Measurements from ENCODE around the gene KREMEN2.

KREMEN2 gene

DNA sequence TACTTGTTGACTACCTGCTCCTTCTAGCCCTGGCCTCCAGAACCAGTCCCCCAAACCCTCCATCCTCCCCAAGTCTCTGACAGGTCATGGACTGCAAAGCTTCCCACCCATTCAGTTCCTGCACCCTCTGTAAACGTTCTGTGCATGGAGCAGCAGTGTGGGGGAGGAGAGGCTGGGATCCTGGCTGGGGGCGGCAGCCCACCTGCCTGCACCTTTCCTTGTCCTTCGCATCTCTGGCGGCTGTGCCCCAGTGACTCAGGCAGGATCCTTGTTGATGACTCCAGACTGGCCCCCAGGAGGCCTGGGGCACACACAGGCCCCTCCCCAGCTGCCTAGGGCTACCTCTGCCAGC lies 17.8 kb downstream of the KREMEN2 start:
- DNase-seq (ENCODE audit: insufficient read length, low spot score) = no peak
- no peak for FAIRE-seq
- TF ChIP-seq SPI1 (IDR thresholded peaks at IDR 0.05; ENCODE audit: low read depth, low read length) (no peak), POLR2AphosphoS5 (IDR thresholded peaks at IDR 0.05; ENCODE audit: low read depth, low read length) (no peak), PAX5 (IDR thresholded peaks at IDR 0.05; ENCODE audit: insufficient read depth, low read length, severe bottlenecking) (no peak), TAF1 (IDR thresholded peaks at IDR 0.05; ENCODE audit: low read depth, low read length) (no peak), POU2F2 (IDR thresholded peaks at IDR 0.05; ENCODE audit: low read depth, low read length) (no peak)

DNA sequence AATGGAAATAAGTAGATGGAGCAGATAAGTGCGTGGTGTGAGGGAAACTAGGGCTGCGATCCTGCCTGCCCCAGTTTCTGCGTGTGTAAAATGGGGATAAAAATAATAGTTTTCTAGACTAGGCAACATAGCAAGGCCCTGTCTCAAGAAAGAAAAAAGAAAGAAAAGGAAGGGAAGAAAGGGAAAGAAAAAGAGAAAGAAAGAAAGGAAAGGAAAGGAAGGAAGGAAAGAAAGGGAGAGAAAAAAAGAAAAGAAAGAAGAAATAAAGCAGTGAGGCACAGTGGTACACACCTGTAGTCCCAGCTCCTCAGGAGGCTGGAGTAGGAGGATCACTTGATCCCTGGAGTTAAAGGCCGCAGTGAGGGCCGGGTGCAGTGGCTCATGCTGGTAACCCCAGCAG lies 18.3 kb downstream of the KREMEN2 start:
- DNase-seq (ENCODE audit: insufficient read length, low spot score) = no peak
- TF ChIP-seq POLR2AphosphoS5 (IDR thresholded peaks at IDR 0.05; ENCODE audit: low read depth, low read length) = no peak
- TF ChIP-seq SPI1 (IDR thresholded peaks at IDR 0.05; ENCODE audit: low read depth, low read length) = no peak
- TF ChIP-seq POLR2A (IDR thresholded peaks at IDR 0.05; ENCODE audit: low read depth, low read length) = no peak
- TF ChIP-seq PAX5 (IDR thresholded peaks at IDR 0.05; ENCODE audit: insufficient read depth, low read length, severe bottlenecking) = no peak
- no peak for TF ChIP-seq POU2F2 (IDR thresholded peaks at IDR 0.05; ENCODE audit: low read depth, low read length)
- TF ChIP-seq TAF1 (IDR thresholded peaks at IDR 0.05; ENCODE audit: low read depth, low read length) = no peak
- FAIRE-seq = no peak

DNA sequence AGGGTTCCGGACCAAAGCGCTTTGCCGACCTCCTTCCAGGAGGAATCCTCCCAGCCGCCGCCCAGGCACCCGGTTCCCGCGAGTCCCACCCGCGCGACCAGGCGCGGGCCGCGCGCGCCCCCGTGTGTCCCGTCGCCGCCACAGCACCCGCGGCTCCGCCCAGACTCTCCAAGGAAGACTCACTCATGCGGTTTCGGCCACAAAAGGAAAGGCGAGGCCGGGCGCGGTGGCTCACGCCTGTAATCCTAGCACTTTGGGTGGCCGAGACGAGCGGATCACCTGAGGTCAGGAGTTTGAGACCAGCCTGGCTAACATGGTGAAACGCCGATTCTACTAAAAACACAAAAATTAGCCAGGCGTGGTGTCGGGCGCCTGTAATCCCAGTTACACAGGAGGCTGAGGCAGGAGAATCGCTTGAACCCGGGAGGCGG lies 19.6 kb downstream of the KREMEN2 start:
- DNase-seq (ENCODE audit: insufficient read length, low spot score) = peak; percentile 92
- TF ChIP-seq PAX5 (IDR thresholded peaks at IDR 0.05; ENCODE audit: insufficient read depth, low read length, severe bottlenecking) (no peak), POLR2A (IDR thresholded peaks at IDR 0.05; ENCODE audit: low read depth, low read length) (no peak), SPI1 (IDR thresholded peaks at IDR 0.05; ENCODE audit: low read depth, low read length) (no peak), TAF1 (IDR thresholded peaks at IDR 0.05; ENCODE audit: low read depth, low read length) (no peak), POLR2AphosphoS5 (IDR thresholded peaks at IDR 0.05; ENCODE audit: low read depth, low read length) (no peak), POU2F2 (IDR thresholded peaks at IDR 0.05; ENCODE audit: low read depth, low read length) (no peak)

DNA sequence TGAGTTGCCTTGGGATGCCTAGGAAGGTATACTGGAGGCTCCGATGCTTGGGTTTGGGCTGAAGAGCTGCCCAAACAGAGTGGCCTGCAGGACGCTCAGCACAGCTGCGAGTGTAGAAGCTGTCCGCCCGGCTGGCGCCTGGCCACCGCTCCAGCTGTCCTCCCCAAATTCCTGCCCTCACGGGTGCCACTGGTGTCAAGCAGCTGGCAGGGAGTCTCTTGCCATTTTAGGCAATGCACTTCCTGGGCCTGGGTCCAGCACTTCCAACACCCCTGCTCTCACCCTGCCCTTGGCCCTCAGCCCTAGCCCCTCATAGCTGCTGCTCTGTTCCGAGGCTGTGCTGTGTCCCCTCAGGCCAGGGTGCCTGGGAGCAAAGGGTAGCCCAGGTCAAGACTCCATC lies 21.4 kb downstream of the KREMEN2 start:
- TF ChIP-seq POU2F2 (IDR thresholded peaks at IDR 0.05; ENCODE audit: low read depth, low read length) (no peak), POLR2AphosphoS5 (IDR thresholded peaks at IDR 0.05; ENCODE audit: low read depth, low read length) (no peak), SPI1 (IDR thresholded peaks at IDR 0.05; ENCODE audit: low read depth, low read length) (no peak), TAF1 (IDR thresholded peaks at IDR 0.05; ENCODE audit: low read depth, low read length) (no peak), POLR2A (IDR thresholded peaks at IDR 0.05; ENCODE audit: low read depth, low read length) (no peak), PAX5 (IDR thresholded peaks at IDR 0.05; ENCODE audit: insufficient read depth, low read length, severe bottlenecking) (no peak)
- no peak for FAIRE-seq
- DNase-seq (ENCODE audit: insufficient read length, low spot score) = no peak

More for the DNA sequence above, 19.6 kb downstream of the KREMEN2 start:
- FAIRE-seq = peak; percentile 40

DNA sequence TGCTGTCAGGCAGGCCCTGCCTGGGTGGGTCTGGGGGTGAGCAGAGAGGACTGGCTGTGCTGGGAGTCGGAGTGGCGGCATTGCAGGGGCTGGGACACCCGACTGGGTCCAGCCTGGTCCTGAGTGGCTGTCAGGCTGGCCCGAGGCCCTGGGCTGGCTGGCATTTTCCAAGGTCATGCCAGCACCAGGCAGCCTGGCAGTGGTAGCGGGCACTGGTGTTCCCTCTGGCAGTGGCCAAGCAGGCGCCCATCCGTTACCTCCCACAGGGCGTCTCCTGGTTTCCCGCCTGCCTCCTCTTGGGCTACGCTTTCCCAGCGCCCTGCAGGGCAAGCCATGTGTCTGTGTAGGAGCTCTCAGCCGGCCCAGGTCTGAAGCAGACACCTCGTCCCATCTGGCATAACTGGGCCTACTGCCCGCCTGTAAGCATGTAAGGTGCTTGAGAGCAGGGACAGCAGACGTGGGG lies 21.8 kb downstream of the KREMEN2 start:
- FAIRE-seq (no peak), DNase-seq (ENCODE audit: insufficient read length, low spot score) (no peak)
- no peak for TF ChIP-seq PAX5 (IDR thresholded peaks at IDR 0.05; ENCODE audit: insufficient read depth, low read length, severe bottlenecking)
- TF ChIP-seq POU2F2 (IDR thresholded peaks at IDR 0.05; ENCODE audit: low read depth, low read length) = no peak
- no peak for TF ChIP-seq TAF1 (IDR thresholded peaks at IDR 0.05; ENCODE audit: low read depth, low read length)
- no peak for TF ChIP-seq POLR2AphosphoS5 (IDR thresholded peaks at IDR 0.05; ENCODE audit: low read depth, low read length)
- TF ChIP-seq SPI1 (IDR thresholded peaks at IDR 0.05; ENCODE audit: low read depth, low read length) = no peak
- no peak for TF ChIP-seq POLR2A (IDR thresholded peaks at IDR 0.05; ENCODE audit: low read depth, low read length)

DNA sequence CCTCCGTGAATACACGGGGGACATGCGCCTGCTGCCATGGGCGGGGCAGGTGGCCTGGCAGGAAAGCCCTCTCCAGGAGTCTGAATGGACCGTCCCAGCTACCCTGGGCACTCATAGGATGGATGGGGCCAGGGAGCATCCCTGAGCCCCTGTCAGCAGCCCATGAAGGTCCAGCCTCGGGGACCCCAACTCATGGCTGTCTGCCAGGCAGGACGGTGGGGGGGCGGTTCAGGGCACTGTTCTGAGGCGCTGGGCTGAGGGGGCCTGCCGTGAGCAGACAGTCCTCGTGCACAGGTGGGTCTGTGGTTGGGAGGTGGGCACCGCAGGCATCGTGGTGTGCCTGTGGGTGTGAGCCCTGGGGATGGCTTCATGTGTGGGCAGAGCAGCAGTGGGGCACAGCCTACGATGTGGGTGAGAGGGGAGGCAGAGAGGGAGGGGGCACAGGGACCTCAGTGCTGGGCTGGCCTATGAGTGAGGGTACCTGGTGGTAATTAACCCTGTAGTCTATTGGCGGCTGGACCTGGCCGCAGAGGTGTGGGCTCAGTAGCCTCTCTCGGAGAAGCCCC lies 22.6 kb downstream of the KREMEN2 start:
- DNase-seq (ENCODE audit: insufficient read length, low spot score) (no peak), FAIRE-seq (no peak)
- TF ChIP-seq POU2F2 (IDR thresholded peaks at IDR 0.05; ENCODE audit: low read depth, low read length) = no peak

DNA sequence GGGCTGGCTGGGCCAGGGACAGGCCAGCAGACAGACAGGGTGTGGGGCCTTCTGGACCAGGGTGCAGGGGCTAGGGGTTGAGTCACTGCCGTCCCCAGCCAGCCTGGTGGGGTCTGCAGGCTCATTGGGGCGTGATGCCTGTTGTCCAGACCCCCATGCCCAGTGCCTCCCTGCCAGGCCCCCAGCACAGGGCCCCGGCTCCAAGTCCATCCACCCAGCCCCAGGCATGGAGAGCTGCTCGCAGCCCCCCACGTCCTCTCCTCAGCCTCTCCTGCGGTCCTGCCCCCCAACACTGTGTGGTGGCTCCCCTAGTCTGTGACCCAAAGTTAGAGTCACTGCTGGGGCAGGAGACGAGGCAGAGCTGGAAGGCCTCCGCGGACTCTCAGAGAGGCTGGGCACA lies 23.2 kb downstream of the KREMEN2 start:
- FAIRE-seq = no peak
- DNase-seq (ENCODE audit: insufficient read length, low spot score) = no peak
- TF ChIP-seq POLR2A (IDR thresholded peaks at IDR 0.05; ENCODE audit: low read depth, low read length) (no peak), POLR2AphosphoS5 (IDR thresholded peaks at IDR 0.05; ENCODE audit: low read depth, low read length) (no peak), PAX5 (IDR thresholded peaks at IDR 0.05; ENCODE audit: insufficient read depth, low read length, severe bottlenecking) (no peak), POU2F2 (IDR thresholded peaks at IDR 0.05; ENCODE audit: low read depth, low read length) (no peak), SPI1 (IDR thresholded peaks at IDR 0.05; ENCODE audit: low read depth, low read length) (no peak), TAF1 (IDR thresholded peaks at IDR 0.05; ENCODE audit: low read depth, low read length) (no peak)

DNA sequence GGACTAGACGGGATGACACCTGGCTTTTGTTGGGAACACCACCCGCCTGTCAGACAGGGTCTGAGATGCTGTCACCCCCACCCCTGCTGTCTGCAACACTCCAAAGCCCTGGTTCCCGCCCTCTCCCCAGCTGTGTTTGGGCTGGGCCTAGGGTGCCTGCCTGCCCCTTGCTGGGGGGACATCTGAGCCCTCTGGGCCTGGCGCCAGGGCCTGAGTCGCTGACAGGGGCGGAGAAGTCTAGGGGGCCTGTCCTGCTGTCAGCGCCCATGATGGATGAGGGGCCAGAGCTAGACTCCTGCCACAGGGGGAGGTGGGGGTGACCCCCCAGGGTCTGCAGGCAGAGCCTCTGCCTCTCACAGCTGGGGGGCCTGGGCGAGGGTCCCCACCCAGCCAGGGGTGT lies 23.8 kb downstream of the KREMEN2 start:
- no peak for DNase-seq (ENCODE audit: insufficient read length, low spot score)
- no peak for FAIRE-seq
- TF ChIP-seq SPI1 (IDR thresholded peaks at IDR 0.05; ENCODE audit: low read depth, low read length) = no peak
- no peak for TF ChIP-seq POU2F2 (IDR thresholded peaks at IDR 0.05; ENCODE audit: low read depth, low read length)
- no peak for TF ChIP-seq PAX5 (IDR thresholded peaks at IDR 0.05; ENCODE audit: insufficient read depth, low read length, severe bottlenecking)
- TF ChIP-seq POLR2A (IDR thresholded peaks at IDR 0.05; ENCODE audit: low read depth, low read length) = no peak
- no peak for TF ChIP-seq TAF1 (IDR thresholded peaks at IDR 0.05; ENCODE audit: low read depth, low read length)
- TF ChIP-seq POLR2AphosphoS5 (IDR thresholded peaks at IDR 0.05; ENCODE audit: low read depth, low read length) = no peak

DNA sequence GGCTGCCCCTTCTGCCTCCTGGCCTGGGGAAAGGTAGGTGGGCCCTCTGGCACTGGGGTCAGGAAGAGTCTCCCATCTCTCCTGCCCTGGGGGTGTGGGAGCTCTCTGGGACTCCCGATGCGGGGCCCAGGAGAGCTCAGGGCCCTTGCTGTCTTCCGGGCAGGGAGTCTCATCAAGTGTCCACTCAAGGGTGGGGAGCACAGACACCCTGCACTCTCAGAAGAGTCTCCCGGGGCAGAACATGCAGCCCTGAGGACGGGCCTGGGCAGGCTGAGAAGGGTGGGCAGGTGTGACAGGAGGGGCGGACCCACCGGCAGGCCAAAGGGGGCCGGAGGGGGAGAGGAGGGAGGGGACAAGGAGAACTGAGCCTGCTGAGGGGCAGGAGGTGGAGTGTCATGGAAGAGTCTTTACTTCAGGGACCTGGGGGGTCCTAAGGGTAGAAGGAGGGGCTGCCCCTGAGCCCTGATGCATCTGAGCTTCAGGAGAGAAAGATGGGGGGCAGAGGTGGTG lies 24.6 kb downstream of the KREMEN2 start:
- no peak for FAIRE-seq
- TF ChIP-seq POLR2AphosphoS5 (IDR thresholded peaks at IDR 0.05; ENCODE audit: low read depth, low read length) = no peak
- TF ChIP-seq TAF1 (IDR thresholded peaks at IDR 0.05; ENCODE audit: low read depth, low read length) = no peak
- no peak for TF ChIP-seq PAX5 (IDR thresholded peaks at IDR 0.05; ENCODE audit: insufficient read depth, low read length, severe bottlenecking)
- TF ChIP-seq SPI1 (IDR thresholded peaks at IDR 0.05; ENCODE audit: low read depth, low read length) = no peak
- no peak for TF ChIP-seq POLR2A (IDR thresholded peaks at IDR 0.05; ENCODE audit: low read depth, low read length)
- no peak for TF ChIP-seq POU2F2 (IDR thresholded peaks at IDR 0.05; ENCODE audit: low read depth, low read length)
- DNase-seq (ENCODE audit: insufficient read length, low spot score) = no peak

DNA sequence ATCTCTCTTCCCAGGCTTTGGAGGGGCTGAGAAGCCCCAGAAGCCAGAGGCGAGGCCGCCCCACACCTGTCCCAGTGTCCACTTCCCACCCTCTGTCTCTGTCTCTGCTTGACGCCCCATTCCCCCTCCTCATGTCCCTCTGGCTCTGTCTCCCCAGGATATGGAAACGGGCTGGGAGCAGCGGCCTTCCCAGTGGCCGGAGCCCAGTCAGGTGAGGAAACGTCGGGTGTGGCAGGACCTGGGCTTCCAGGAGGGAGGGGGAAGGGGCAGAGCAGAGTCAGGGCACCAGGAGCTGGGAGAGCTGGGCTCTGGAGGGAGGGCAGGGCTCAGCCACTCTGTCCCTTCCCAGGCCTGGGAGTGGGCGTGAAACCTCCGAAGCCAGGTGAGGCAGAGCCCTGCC lies 26.8 kb downstream of the KREMEN2 start:
- no peak for DNase-seq (ENCODE audit: insufficient read length, low spot score)
- FAIRE-seq = no peak
- no peak for TF ChIP-seq POLR2A (IDR thresholded peaks at IDR 0.05; ENCODE audit: low read depth, low read length)
- TF ChIP-seq PAX5 (IDR thresholded peaks at IDR 0.05; ENCODE audit: insufficient read depth, low read length, severe bottlenecking) = no peak
- TF ChIP-seq TAF1 (IDR thresholded peaks at IDR 0.05; ENCODE audit: low read depth, low read length) = no peak
- no peak for TF ChIP-seq POLR2AphosphoS5 (IDR thresholded peaks at IDR 0.05; ENCODE audit: low read depth, low read length)
- no peak for TF ChIP-seq POU2F2 (IDR thresholded peaks at IDR 0.05; ENCODE audit: low read depth, low read length)
- TF ChIP-seq SPI1 (IDR thresholded peaks at IDR 0.05; ENCODE audit: low read depth, low read length) = no peak

Measured in GM12891 (cell line).